GM18861 (cell line): ENCODE measurements around the gene LMO1.

Source experiments
- ATAC-seq: cut with Tn5 transposase; IDR thresholded peaks from one replicate; pipeline ENCODE4 v1.9.1; 2021; ENCODE audit not compliant: unreplicated experiment

The LMO1 gene

DNA sequence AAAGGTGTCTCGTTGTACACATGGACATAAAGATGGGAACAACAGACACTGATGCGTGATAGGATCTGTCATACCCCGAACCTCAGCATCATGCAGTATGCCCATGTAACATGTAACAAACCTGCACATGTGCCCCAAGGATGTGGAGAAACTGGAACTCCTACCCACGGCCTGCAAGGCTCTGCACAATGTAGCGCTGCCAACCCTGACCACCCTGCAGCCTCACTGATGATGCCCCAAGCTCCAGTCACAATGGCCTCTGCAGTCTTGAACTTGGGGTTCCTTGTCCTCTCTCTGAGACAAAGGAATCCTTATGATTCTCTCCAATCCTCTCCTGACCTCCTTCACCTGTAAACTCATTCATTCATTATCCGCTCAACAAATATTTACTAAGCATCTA lies 14.2 kb downstream of the LMO1 start:
- no peak for ATAC-seq

DNA sequence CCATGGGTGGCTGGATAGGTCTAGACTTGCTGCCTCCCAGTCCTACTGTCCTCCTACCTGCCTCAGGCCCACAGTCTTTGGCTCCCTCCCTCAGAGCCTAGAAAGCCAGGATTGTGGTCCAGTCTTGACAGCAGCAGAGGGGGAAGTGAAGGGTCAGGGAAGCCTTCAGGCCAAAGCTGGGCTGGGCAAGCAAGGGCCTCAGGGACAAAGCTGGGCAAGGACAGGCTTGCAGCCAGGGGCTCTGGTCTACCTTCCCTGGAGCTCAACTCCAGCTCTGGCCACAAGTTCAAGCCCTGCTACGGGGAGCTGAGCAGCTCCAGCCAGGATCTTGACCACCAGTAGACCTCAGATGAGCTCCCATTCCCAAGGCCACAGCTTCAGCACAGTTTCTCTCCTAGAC lies 14.9 kb downstream of the LMO1 start:
- no peak for ATAC-seq

DNA sequence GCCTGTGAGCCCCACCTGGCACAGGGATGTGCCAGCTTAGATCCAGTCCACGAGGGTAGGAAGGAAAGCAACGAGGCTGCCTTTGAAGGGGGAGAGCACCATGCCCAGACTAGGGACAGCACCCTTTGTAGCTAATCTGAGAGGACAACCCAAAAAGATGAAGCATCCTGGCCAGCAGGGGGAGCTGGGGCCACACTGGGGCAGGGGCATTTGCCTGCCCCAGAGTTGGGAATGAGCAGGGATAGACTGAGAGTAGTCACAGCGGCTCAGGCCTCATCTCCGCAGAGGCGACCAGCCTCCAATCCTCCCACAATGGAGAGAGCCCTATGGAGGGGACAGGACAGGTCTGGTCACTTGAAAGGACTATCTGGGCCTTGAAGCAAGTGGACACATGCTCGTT lies 16.4 kb downstream of the LMO1 start:
- ATAC-seq: no peak

DNA sequence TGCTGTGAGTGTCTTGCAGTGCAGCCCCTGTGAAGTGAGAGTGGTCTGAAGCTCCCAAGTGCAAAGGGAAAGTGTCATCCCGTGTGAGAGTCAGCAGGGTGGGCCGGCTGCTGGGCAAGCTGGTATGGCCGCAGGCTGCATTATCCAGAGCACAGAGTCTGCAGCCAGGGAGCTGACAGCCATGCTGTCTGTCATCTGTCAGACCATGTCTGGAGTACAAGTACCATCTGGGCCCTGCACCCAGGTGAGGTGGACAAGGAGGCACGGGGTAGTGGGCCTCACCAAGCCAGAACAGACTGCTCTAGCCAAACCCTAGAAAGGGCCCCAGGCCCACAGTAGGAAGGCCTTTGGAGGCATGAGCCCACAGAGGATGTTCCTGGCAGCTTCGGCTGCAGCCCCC lies 20.2 kb downstream of the LMO1 start:
- no peak for ATAC-seq

DNA sequence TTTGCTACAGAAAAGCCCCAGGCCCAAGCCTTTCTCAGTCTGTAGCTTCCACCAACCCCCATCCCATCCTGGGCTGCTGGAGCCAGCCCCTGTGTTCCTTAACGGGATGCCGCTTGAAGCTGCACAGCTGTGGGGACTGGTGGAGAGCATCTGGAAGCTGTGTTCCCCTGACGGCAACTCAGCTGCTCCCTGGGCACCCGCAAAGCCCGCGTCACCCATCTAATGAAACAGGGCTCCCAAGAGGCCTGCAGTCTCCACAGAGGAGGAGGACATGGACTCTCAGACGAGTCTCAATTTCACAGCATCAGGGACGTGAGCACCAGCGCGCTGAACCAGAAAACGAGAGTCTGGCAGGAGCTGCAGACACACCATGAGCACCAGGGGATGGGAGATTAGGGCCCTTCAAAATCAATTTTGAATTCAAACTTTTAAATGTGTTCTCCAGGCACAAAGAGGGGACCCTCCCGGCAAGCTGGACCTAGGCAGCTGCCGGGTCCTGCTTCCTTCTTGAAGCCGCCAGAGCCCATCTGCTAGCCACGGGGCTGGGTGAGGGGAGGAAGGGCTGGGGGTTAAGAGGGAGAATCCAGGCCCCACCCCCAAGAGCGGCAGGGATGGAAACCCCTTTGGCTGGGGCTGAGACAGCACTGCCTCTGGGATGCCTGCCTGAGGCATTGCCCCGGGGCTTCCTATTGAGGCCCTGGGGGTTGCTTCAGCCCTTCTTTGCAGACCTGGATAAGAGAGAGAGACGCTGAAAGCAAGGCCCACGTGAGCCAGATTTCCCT lies 21.0 kb downstream of the LMO1 start:
- no peak for ATAC-seq

DNA sequence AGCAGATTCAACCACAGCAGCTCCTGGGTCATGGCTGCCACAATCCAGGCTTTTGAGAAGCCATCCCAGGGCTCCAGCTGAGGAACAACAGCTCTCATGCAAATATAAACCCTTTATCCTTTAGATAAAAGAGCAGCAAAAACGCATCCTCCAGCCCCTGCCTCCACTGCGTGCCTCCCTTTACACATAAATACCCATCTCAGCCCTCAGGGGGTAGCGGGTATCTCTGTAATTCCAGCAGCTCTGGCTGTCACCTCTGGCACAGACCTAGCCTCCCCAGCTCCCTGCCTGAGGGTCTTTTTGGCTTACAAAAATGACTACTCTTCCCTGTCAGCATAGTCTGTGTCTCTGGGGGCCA lies 21.6 kb downstream of the LMO1 start:
- no peak for ATAC-seq

DNA sequence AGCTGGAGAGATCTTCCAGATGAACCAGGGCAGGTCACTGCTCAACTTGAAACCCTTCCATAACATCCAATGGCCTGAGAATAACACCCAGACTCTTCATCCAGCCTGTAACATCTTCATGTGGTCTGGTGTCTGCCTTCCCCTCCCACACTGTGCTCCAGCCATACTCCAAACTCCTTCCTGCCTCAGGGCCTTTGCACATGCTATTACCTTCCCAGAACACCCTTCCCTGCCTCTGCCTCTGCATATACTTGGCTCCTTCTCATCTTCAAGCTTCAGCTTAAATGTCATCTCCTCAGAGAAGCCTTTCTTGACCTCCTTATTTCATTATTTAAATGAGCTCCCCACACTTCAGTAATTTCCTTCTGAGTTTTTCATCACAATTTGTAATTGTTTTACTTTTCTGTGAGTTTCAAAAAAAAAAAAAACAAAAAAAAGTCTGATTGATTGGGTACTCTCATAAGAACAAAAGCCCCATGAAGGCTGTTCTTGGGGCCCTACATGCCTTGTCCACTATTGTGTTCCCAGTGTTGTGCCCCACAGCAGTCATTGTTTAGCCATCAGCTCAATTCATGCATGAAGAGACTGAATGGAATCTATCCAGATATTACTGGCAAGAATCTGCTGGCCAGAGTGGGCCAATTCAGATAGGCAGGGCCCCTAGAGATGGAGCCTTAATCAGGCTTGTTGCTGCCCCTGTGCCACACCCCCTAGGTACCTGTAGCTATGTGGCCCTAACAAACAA lies 22.1 kb downstream of the LMO1 start:
- ATAC-seq: no peak

DNA sequence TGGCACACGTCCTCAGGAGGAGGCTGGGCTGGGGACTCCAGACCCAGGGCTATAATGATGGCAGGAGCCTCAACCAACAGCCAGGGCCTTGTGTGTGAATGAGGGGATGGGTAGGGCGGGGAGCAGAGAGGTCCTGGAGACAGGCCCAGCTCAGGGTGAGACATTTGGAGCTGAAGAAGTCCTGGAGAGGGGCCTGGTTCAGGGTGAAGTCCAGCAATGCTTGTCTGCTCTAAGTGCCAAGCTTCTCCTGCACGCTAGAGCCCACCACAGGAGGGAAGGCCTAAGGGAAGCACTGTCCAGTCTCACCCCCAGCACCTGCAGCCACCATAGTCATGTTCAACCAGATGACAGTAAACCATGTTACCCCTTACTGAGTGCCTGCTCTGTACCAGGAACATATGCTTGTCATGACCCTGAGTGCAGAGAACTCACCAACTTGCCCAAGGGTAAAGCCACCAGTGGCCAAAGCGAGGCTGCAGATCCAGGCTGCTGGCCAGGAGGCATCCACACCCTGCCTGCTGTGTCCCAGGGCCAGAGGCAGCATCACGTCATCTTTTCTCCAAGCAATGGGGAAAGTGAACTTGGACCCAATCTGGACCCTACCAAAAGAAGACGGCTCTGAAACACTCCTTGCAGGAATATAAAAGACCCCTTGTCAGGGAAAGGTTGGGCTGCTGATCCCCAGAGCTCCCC lies 24.0 kb downstream of the LMO1 start:
- ATAC-seq: no peak

DNA sequence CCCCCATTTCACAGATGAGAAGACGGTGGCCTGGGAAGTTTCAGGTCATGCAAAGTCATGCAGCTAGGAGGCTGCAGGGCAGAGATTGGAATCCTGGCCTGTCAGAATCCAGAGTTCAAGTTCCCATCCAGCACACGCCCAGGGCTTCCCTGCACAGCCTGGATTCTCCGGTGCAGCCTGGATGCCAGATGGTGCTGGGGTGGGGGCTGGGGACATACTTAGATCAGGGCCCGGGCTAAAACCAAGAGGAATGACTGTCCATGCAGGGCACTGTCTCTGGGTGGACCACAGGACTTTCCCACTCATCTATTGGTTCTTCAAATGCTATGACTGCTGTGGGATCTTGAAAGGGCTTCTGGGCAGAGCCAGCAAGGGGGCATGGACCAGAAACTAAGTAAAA lies 24.6 kb downstream of the LMO1 start:
- no peak for ATAC-seq

DNA sequence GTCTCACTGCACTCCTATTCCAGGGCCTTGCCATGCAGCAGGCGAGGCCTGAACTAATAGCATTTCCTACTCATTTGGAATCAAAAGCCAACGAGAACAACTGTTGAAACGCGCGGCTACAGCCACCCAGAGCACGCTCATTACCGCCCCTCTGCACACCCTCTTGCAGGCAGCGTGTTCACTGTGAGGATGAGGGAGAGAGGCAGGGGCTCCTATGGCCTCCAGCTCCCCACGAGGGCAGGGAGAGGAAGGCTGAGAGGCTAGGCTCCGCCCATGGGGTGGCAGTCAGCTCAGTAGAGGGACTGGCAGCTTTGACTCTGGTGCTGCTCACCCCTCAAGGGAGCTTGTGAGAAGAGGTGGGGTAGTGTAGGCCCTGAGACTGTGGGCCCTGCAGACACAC lies 26.2 kb downstream of the LMO1 start:
- no peak for ATAC-seq

DNA sequence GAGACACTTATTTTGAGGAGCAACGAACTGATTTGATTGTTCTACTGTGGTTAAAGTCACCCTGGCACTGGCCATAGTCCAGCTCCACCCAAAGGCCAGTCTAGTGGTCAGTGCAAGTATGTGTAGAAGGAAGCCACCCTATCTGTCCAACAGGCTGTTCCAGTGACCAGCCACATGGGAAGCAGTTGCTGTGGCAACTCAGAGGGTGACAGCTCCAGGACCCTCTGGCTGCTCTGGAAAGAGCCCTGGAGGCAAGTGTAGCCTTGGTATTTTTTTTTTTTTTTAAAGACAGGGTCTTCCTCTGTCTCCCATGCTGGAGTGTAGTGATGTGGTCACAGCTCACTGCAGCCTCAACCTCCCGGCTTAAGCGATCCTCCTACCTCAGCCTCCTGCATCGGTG lies 27.8 kb downstream of the LMO1 start:
- ATAC-seq: no peak

DNA sequence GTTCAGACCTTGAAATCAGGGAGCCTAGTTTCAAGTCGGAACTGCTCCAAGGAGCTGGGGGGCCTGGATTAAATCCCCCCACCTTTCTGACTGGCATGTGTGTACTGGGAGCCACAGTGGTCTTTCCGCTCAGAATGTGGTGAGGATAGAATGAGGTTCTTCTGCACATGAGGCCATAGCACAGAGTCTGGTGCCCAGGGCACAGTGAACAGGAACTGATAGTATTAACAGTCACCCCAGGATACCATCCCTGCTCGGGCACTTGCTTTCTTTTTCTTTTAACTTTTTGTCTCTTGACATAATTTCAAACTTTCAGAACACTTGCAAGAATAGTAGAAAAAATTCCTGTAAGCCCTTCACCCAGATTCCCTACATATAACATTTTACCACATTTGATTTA lies 28.8 kb downstream of the LMO1 start:
- ATAC-seq: no peak

DNA sequence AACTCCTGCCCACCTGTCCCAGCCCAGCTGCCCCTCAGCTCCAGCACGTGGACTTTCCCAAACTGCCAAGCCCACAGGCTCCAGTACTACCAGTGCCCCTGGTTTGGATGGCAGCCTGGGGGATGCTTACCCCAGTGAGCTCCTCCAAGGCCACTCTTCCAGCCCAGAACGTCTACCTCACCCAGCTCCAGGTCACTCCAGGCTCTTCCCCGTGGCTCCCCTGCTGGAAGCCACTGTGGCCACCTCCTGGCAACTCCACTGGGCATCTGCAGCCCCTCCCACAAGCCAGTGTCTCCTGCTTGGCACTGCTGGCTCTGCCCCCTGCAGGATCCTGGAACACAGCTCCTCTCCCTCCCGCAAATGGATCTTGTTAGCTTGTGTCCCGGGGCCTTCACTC lies 29.3 kb downstream of the LMO1 start:
- no peak for ATAC-seq

DNA sequence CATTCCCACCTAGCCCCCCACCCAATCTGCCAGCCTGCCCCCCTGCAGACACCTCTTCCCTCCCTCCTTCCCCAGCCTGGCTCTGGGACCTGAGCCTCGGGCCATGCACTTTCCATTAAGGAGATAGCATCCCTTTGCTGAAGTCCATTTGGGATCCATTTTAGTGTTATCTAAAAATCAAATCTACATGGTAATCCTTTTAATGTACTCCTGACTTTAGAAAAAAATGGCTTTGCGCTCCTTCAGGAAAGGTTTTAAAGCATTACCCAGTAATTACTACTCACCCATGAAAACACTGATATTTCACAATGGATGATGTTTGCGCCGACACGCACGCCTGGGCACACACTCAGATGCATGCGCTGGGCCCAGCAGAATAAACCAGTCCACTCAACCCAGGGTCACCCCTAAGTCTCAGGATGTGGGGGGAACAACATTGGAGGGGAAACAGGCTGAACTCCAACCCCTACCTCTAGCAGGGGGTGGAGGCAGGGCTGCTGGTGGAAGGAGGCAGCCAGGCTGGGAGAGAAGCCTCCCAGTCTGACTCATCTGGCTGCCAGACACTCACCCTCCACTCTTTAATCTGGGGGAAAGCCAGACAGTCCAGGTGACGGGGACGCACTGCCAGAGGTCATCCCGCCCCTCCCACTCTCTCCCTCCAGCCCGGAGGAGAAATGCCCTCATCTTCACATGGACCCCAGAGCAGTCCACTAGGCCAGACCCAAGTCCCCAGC lies 29.8 kb downstream of the LMO1 start:
- ATAC-seq: no peak

DNA sequence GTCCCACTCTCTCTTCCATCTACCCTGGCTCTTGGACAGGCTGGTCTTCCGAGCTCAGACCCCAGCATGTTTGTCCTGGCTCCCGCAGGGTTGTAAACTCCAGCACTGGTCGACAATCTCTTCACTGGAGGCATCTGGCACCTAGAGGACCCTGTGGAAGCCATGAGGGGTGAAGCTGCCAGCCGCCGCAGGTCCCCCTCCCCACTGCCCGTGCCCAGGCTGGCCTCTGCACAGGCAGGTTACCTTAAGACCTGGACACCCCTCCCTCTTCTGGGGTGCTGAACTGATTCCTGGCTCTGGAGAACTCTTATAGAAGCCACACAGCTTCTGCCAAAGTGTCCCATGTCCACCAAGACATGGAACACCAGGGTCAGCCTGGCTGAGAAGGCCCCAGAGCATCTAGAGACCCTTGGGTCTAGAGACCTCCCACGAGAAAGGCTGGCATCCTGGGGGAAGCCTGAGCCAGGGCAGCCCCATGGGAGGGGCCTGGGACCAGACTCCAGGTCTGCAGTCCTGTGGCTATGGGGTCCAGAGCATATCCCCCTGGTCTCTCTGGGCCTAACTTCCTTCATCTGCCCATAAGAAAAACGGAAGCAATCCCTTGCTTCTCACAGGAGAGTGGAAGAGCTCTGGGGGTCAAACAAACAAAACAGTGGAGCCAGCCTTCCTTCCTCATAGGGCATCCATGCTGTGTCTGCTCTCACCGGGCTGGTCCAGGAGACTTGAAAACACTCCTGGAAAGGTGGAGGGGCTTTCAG lies 30.6 kb downstream of the LMO1 start:
- ATAC-seq: no peak

DNA sequence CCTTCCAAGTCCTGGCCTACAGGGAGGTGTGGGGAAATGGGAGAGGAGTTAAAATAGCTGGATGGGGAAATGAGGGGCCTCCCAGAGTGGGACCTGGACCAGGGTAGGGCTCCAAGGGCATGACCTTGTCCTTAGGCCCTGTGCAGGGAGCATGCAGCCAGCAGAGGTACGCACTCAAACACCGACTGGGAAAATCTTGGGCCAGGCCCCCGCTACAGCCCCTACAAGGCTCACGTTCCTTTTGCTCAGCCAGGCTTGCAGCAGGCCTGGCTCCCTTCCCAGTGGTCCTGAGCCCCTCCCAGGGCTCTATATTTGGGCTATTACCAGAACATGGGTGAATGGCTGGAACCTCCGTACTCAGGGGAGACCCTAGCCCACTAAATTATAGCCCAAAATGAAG lies 31.3 kb downstream of the LMO1 start:
- no peak for ATAC-seq

DNA sequence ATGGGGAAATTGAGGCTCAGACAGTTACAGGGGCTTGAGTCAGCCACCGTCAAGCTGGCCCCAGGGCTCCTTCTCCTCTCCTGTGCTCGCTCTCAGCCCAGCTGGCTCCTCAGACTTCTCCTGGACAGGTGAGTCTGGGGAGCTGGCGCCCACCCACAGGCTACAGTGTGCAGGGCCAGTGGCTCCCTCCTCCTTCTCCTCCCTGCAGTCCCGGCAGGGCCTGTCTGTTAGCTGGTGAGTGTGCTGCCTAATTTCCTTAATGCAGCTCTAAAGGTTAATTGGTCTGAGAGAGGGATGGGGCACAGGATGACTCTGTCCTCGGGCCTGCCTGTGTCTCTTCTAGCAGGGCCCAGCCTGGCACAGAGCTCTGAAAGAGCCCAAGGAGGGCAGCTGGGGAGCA lies 31.7 kb downstream of the LMO1 start:
- no peak for ATAC-seq

DNA sequence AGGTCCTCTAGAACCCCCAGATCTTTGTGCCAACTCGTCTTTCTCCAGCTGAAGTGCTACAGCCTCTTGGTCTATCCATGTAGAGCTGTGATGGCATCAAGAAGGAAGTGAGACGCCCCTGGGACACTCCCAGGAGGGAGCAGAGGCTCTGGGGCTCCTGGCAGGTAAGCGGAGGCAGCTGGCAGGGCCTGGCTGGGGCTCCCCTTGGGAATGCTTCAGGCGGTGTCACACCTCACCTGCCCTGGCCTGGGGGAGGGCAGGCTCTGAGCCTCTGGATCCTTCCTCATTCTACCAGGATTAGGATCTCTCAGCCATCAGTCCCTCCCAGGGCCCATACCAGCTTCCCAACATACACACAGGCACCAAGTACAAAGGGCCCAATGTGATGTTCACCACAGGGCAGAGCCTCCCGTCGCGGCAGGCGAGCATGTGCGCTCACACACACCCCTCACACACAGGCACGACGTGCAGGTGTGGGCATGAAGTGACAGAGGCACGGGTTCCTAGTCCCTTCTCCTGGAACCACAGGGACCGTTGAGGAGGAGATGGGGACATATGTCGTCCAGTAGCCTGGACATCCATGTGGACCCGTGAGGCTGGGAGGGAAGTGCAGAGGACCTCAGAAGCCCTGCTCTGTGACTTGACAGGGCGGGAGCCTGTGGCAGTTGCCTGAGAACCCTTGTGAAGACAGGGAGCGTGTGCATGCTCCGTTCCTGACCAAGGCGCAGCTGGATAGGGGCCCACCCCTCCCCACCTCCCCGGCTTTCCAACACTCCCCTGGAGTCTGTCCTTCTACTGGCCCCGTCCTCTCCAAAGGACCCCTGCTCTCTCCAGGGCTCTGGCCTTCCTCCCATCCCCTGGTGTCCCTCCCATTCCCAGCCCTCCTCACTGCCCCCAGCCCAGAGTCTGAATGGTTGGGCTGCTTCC lies 32.5 kb downstream of the LMO1 start:
- no peak for ATAC-seq

DNA sequence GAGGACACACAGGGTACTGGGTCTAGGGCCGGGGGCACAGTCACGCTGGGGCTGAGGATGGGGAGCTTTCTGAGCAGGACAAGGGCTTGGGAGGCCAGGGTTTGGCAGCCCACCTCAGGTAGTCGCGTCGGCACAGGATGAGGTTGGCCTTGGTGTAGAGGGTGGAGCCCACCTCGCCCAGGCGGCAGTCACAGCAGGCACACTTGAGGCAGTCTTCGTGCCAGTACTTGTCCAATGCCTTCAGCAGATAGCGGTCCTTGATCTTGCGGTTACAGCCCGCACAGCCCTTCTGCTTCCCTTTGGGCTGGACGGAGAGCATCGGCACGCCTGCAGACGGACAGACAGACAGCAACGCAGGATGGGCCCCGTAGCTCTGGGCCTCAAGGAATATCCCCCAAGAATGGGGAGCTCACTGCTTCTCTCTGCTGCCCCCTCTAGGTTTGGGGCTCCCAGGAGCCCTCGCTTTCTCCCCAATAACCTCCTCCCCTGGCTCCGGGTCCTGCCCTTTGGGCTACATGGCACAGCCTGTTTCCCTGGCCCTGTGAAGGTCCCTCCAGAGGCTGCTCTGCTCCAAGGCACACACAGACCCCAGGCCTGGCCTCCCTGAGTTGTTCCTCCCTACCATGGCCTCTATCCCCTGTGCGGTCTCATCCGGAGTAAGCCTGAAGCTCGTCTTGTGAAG lies 33.4 kb downstream of the LMO1 start:
- no peak for ATAC-seq
